Breast epithelium (tissue), 4 donors: Measurements from ENCODE around the gene CLASP1. TPM values are rescaled to one million over a fixed set of nuclear protein-coding genes. Genes with fewer than 3 reads are reported as not detected.

ENCODE experiments used
- DNase-seq, 2 donors: peaks; one replicate each; pipeline ENCODE4 v3.0.0-alpha.2; 2019; ENCODE audit warnings: low spot score in 2 of 2
- H3K27ac ChIP-seq, 2 donors: fragments of 200-600 bp; sonication (generic) in 1 of 2; one replicate each; pipeline ENCODE4 v1.5.1; 2016 to 2019; ENCODE audit warnings: mild to moderate bottlenecking in 1 of 2
- H3K27me3 ChIP-seq, 2 donors: fragments of 200-600 bp; sonication (generic) in 1 of 2; one replicate each; pipeline versions ENCODE4 v1.5.1 to v1.6.0; 2017 to 2019; ENCODE audit warnings: control low read depth in 1 of 2, mild to moderate bottlenecking in 1 of 2
- H3K36me3 ChIP-seq: fragments of 200-600 bp; one replicate; pipeline ENCODE4 v1.5.1; 2019
- H3K4me1 ChIP-seq, 2 donors: fragments of 200-600 bp; sonication (generic); one replicate each; pipeline ENCODE4 v1.5.1; 2016 to 2019; ENCODE audit warnings: control low read depth in 1 of 2
- H3K4me3 ChIP-seq, 3 donors: fragments of 200-600 bp; sonication (generic); 1 replicate in 2 of 3; 2 replicates in 1 of 3; pipeline ENCODE4 v1.5.1; 2016 to 2019; ENCODE audit warnings: mild to moderate bottlenecking in 3 of 3, moderate library complexity in 2 of 3
- H3K9me3 ChIP-seq, 2 donors: fragments of 200-600 bp; sonication (generic) in 1 of 2; one replicate each; pipeline ENCODE4 v1.5.1; 2016 to 2019; ENCODE audit warnings: control low read depth in 1 of 2
- POLR2A ChIP-seq: fragments of 450-650 bp; IDR thresholded peaks from one replicate; pipeline ENCODE4 v1.6.1; 2016; ENCODE audit warnings: antibody characterized with exemption, mild to moderate bottlenecking, moderate library complexity
- POLR2AphosphoS5 ChIP-seq, 3 donors: sonication (generic); formaldehyde crosslinking; IDR thresholded peaks; one replicate each; pipeline ENCODE4 v1.6.1; 2017; ENCODE audit warnings: antibody characterized with exemption in 3 of 3
- intact Hi-C: fragments of 100-400 bp; cut with DNase I; formaldehyde crosslinking; loops from one replicate; pipeline ENCODE4 v1.15.1; 2023; ENCODE audit warnings: low total_unique reads
- total RNA-seq, 3 donors: library from RNA; depleted of rRNA; stranded (reverse); fragments of >200 nt; gene quantifications; one replicate each; pipeline ENCODE4 v1.1.0, GENCODE V29; 2016
- TF ChIP-seq, protein P1 (sequence below), 3 donors: fragments of 450-650 bp; IDR thresholded peaks; one replicate each; pipeline ENCODE4 v1.5.1; 2016 to 2017; ENCODE audit warnings: antibody characterized with exemption in 3 of 3, mild to moderate bottlenecking in 3 of 3, moderate library complexity in 3 of 3

CLASP1 gene
- total RNA-seq, 3 donors from 2014 or later: 80.3 to 106 (median 98.7) TPM

- intact Hi-C loops: no loop called here
- Histone ChIP-seq H3K27ac (no peak overlapping the region), H3K27me3 (no peaks in the 10 kb centered on the region), H3K9me3 (no peaks in the 10 kb centered on the region), H3K4me3 (no peak overlapping the region), H3K36me3 (peaks cover 13% of the 10 kb centered on the region), H3K4me1 (no peaks in the 10 kb centered on the region)
- TF ChIP-seq POLR2AphosphoS5 (IDR thresholded peaks at IDR 0.05): no peak
- TF ChIP-seq POLR2A: no peak
- TF ChIP-seq, protein P1, sequence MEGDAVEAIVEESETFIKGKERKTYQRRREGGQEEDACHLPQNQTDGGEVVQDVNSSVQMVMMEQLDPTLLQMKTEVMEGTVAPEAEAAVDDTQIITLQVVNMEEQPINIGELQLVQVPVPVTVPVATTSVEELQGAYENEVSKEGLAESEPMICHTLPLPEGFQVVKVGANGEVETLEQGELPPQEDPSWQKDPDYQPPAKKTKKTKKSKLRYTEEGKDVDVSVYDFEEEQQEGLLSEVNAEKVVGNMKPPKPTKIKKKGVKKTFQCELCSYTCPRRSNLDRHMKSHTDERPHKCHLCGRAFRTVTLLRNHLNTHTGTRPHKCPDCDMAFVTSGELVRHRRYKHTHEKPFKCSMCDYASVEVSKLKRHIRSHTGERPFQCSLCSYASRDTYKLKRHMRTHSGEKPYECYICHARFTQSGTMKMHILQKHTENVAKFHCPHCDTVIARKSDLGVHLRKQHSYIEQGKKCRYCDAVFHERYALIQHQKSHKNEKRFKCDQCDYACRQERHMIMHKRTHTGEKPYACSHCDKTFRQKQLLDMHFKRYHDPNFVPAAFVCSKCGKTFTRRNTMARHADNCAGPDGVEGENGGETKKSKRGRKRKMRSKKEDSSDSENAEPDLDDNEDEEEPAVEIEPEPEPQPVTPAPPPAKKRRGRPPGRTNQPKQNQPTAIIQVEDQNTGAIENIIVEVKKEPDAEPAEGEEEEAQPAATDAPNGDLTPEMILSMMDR (IDR thresholded peaks at IDR 0.05): no peak
- no peak for DNase-seq
Observed at GRCh38 chr2:121349721-121350401, 299.4 kb downstream of the CLASP1 start.

- DNase-seq: no peak
- Histone ChIP-seq H3K27ac (no peak overlapping the region), H3K4me1 (no peaks in the 10 kb centered on the region), H3K36me3 (peaks cover 13% of the 10 kb centered on the region), H3K27me3 (no peaks in the 10 kb centered on the region), H3K9me3 (no peaks in the 10 kb centered on the region), H3K4me3 (no peak overlapping the region)
- intact Hi-C loops: no loop called here
- TF ChIP-seq POLR2AphosphoS5 (IDR thresholded peaks at IDR 0.05) (no peak), POLR2A (no peak)
- TF ChIP-seq, protein P1 (IDR thresholded peaks at IDR 0.05): no peak
Observed at GRCh38 chr2:121348128-121348740, 301.0 kb downstream of the CLASP1 start.

GRCh38 chr2:121346859-121347258 is 302.4 kb downstream of the CLASP1 start:
- intact Hi-C loops: no loop called here
- no peaks in the 10 kb centered on the region for H3K27me3 ChIP-seq
- peaks cover 13% of the 10 kb centered on the region for H3K36me3 ChIP-seq
- no peaks in the 10 kb centered on the region for H3K9me3 ChIP-seq
- H3K27ac ChIP-seq: peak overlapping the region in 1 of 2 donors; percentile 48
- no peak for TF ChIP-seq POLR2AphosphoS5 (IDR thresholded peaks at IDR 0.05)
- TF ChIP-seq, protein P1 (IDR thresholded peaks at IDR 0.05): no peak
- no peak for TF ChIP-seq POLR2A
- H3K4me1 ChIP-seq: no peaks in the 10 kb centered on the region
- no peak for DNase-seq
- no peak overlapping the region for H3K4me3 ChIP-seq

GRCh38 chr2:121346407-121346806 is 302.9 kb downstream of the CLASP1 start:
- H3K36me3 ChIP-seq: peaks cover 13% of the 10 kb centered on the region
- H3K27ac ChIP-seq: peak overlapping the region; percentile 32 to 48
- DNase-seq: no peak
- no peaks in the 10 kb centered on the region for H3K4me1 ChIP-seq
- intact Hi-C loops: no loop called here
- no peak overlapping the region for H3K4me3 ChIP-seq
- no peaks in the 10 kb centered on the region for H3K9me3 ChIP-seq
- H3K27me3 ChIP-seq: no peaks in the 10 kb centered on the region
- TF ChIP-seq POLR2AphosphoS5 (IDR thresholded peaks at IDR 0.05) (no peak), POLR2A (no peak)
- TF ChIP-seq, protein P1 (IDR thresholded peaks at IDR 0.05): no peak

GRCh38 chr2:121345887-121346286 is 303.4 kb downstream of the CLASP1 start:
- H3K9me3 ChIP-seq: no peaks in the 10 kb centered on the region
- no peak for DNase-seq
- peaks cover 13% of the 10 kb centered on the region for H3K36me3 ChIP-seq
- peak overlapping the region; percentile 48 to 72 for H3K27ac ChIP-seq
- H3K4me1 ChIP-seq: no peaks in the 10 kb centered on the region
- H3K27me3 ChIP-seq: no peaks in the 10 kb centered on the region
- TF ChIP-seq POLR2AphosphoS5 (IDR thresholded peaks at IDR 0.05) (no peak), POLR2A (no peak)
- TF ChIP-seq, protein P1 (IDR thresholded peaks at IDR 0.05): no peak
- intact Hi-C loops: no loop called here
- no peak overlapping the region for H3K4me3 ChIP-seq
